ENCODE results near the gene ACOT7.
A peak's percentile ranks its signal among the peaks of the same experiment; 100 is the strongest.

The ACOT7 gene

GRCh38 chr1:6263716-6264115, 129.9 kb downstream of the ACOT7 start:
- no peak overlapping the region for H3K27ac ChIP-seq (ENCODE audit: low read length)
- H3K4me3 ChIP-seq (ENCODE audit: low read length) = no peak overlapping the region
- H3K36me3 ChIP-seq (ENCODE audit: insufficient read depth, low read depth, low read length) = no peaks in the 10 kb centered on the region
- peaks cover 31% of the 10 kb centered on the region for H3K27me3 ChIP-seq (ENCODE audit: insufficient read depth, low read length)
- H3K4me1 ChIP-seq (ENCODE audit: insufficient read depth, low read length) = peaks cover 2% of the 10 kb centered on the region; the same call in 1 of the 2 replicates
- no peak overlapping the region for H3K9ac ChIP-seq (ENCODE audit: low read depth, low read length)
- H3K9me3 ChIP-seq (ENCODE audit: insufficient read depth, low read depth, low read length) = no peaks in the 10 kb centered on the region

GRCh38 chr1:6262555-6263420, 130.8 kb downstream of the ACOT7 start:
- H3K4me1 ChIP-seq (ENCODE audit: insufficient read depth, low read length) = peaks cover 2% of the 10 kb centered on the region; the same call in 1 of the 2 replicates
- peaks cover 36% of the 10 kb centered on the region for H3K27me3 ChIP-seq (ENCODE audit: insufficient read depth, low read length)
- no peak overlapping the region for H3K4me3 ChIP-seq (ENCODE audit: low read length)
- H3K9ac ChIP-seq (ENCODE audit: low read depth, low read length) = no peak overlapping the region
- H3K27ac ChIP-seq (ENCODE audit: low read length) = no peak overlapping the region
- H3K9me3 ChIP-seq (ENCODE audit: insufficient read depth, low read depth, low read length) = no peaks in the 10 kb centered on the region
- H3K36me3 ChIP-seq (ENCODE audit: insufficient read depth, low read depth, low read length) = no peaks in the 10 kb centered on the region

- Histone ChIP-seq H3K9me3 (ENCODE audit: insufficient read depth, low read depth, low read length) (no peaks in the 10 kb centered on the region), H3K27me3 (ENCODE audit: insufficient read depth, low read length) (peaks cover 36% of the 10 kb centered on the region), H3K27ac (ENCODE audit: low read length) (no peak overlapping the region), H3K9ac (ENCODE audit: low read depth, low read length) (no peak overlapping the region), H3K36me3 (ENCODE audit: insufficient read depth, low read depth, low read length) (no peaks in the 10 kb centered on the region), H3K4me1 (ENCODE audit: insufficient read depth, low read length) (peaks cover 2% of the 10 kb centered on the region; the same call in 1 of the 2 replicates), H3K4me3 (ENCODE audit: low read length) (peak overlapping the region; percentile 60; the same call in 1 of the 2 replicates)
Measured at GRCh38 chr1:6261615-6261995, 132.0 kb downstream of the ACOT7 start.

GRCh38 chr1:6260961-6261614, 132.5 kb downstream of the ACOT7 start, which contains the start of gene GPR153:
Gene GPR153 (minus strand): TSS chr1:6261098. CDS start chr1:6254905, 6,193 bp downstream.
- H3K9ac ChIP-seq (ENCODE audit: low read depth, low read length) = no peak within 1 kb of the TSS
- H3K27ac ChIP-seq (ENCODE audit: low read length) = no peak within 1 kb of the TSS
- H3K9me3 ChIP-seq (ENCODE audit: insufficient read depth, low read depth, low read length) = no peaks in the 10 kb centered on the region
- no peaks in the 10 kb centered on the region for H3K36me3 ChIP-seq (ENCODE audit: insufficient read depth, low read depth, low read length)
- H3K4me1 ChIP-seq (ENCODE audit: insufficient read depth, low read length) = peaks cover 2% of the 10 kb centered on the region; the same call in 1 of the 2 replicates
- H3K27me3 ChIP-seq (ENCODE audit: insufficient read depth, low read length) = peaks cover 36% of the 10 kb centered on the region
- H3K4me3 ChIP-seq (ENCODE audit: low read length) = peak within 1 kb of the TSS; percentile 62; the same call in 1 of the 2 replicates

- Histone ChIP-seq H3K27me3 (ENCODE audit: insufficient read depth, low read length) (peaks cover 36% of the 10 kb centered on the region), H3K36me3 (ENCODE audit: insufficient read depth, low read depth, low read length) (no peaks in the 10 kb centered on the region), H3K4me3 (ENCODE audit: low read length) (peak overlapping the region; percentile 62; the same call in 1 of the 2 replicates), H3K27ac (ENCODE audit: low read length) (no peak overlapping the region), H3K9ac (ENCODE audit: low read depth, low read length) (no peak overlapping the region), H3K9me3 (ENCODE audit: insufficient read depth, low read depth, low read length) (no peaks in the 10 kb centered on the region), H3K4me1 (ENCODE audit: insufficient read depth, low read length) (peaks cover 2% of the 10 kb centered on the region; the same call in 1 of the 2 replicates)
Measured at GRCh38 chr1:6260433-6260934, 133.1 kb downstream of the ACOT7 start.

GRCh38 chr1:6259491-6260362, 133.8 kb downstream of the ACOT7 start:
- H3K4me3 ChIP-seq (ENCODE audit: low read length) = peak overlapping the region; percentile 16; the same call in 1 of the 2 replicates
- H3K4me1 ChIP-seq (ENCODE audit: insufficient read depth, low read length) = peaks cover 2% of the 10 kb centered on the region; the same call in 1 of the 2 replicates
- H3K9ac ChIP-seq (ENCODE audit: low read depth, low read length) = no peak overlapping the region
- no peaks in the 10 kb centered on the region for H3K9me3 ChIP-seq (ENCODE audit: insufficient read depth, low read depth, low read length)
- H3K36me3 ChIP-seq (ENCODE audit: insufficient read depth, low read depth, low read length) = no peaks in the 10 kb centered on the region
- H3K27me3 ChIP-seq (ENCODE audit: insufficient read depth, low read length) = peaks cover 36% of the 10 kb centered on the region
- H3K27ac ChIP-seq (ENCODE audit: low read length) = no peak overlapping the region

- H3K4me1 ChIP-seq (ENCODE audit: insufficient read depth, low read length) = peaks cover 2% of the 10 kb centered on the region; the same call in 1 of the 2 replicates
- H3K4me3 ChIP-seq (ENCODE audit: low read length) = no peak overlapping the region
- no peak overlapping the region for H3K27ac ChIP-seq (ENCODE audit: low read length)
- H3K36me3 ChIP-seq (ENCODE audit: insufficient read depth, low read depth, low read length) = no peaks in the 10 kb centered on the region
- H3K9me3 ChIP-seq (ENCODE audit: insufficient read depth, low read depth, low read length) = no peaks in the 10 kb centered on the region
- peaks cover 36% of the 10 kb centered on the region for H3K27me3 ChIP-seq (ENCODE audit: insufficient read depth, low read length)
- no peak overlapping the region for H3K9ac ChIP-seq (ENCODE audit: low read depth, low read length)
Measured at GRCh38 chr1:6258675-6259074, 134.9 kb downstream of the ACOT7 start.

- no peak overlapping the region for H3K27ac ChIP-seq (ENCODE audit: low read length)
- H3K9ac ChIP-seq (ENCODE audit: low read depth, low read length) = no peak overlapping the region
- H3K27me3 ChIP-seq (ENCODE audit: insufficient read depth, low read length) = peaks cover 37% of the 10 kb centered on the region
- no peak overlapping the region for H3K4me3 ChIP-seq (ENCODE audit: low read length)
- H3K9me3 ChIP-seq (ENCODE audit: insufficient read depth, low read depth, low read length) = no peaks in the 10 kb centered on the region
- no peaks in the 10 kb centered on the region for H3K36me3 ChIP-seq (ENCODE audit: insufficient read depth, low read depth, low read length)
- peaks cover 2% of the 10 kb centered on the region; the same call in 1 of the 2 replicates for H3K4me1 ChIP-seq (ENCODE audit: insufficient read depth, low read length)
Measured at GRCh38 chr1:6257541-6258069, 136.0 kb downstream of the ACOT7 start.

- no peaks in the 10 kb centered on the region for H3K9me3 ChIP-seq (ENCODE audit: insufficient read depth, low read depth, low read length)
- H3K9ac ChIP-seq (ENCODE audit: low read depth, low read length) = no peak overlapping the region
- 0 out of 2 replicates have a peak, but pooled peaks cover 2% of the 10 kb centered on the region for H3K4me1 ChIP-seq (ENCODE audit: insufficient read depth, low read length)
- no peak overlapping the region for H3K4me3 ChIP-seq (ENCODE audit: low read length)
- peaks cover 37% of the 10 kb centered on the region for H3K27me3 ChIP-seq (ENCODE audit: insufficient read depth, low read length)
- no peaks in the 10 kb centered on the region for H3K36me3 ChIP-seq (ENCODE audit: insufficient read depth, low read depth, low read length)
- no peak overlapping the region for H3K27ac ChIP-seq (ENCODE audit: low read length)
Measured at GRCh38 chr1:6256645-6257044, 136.9 kb downstream of the ACOT7 start.

GRCh38 chr1:6254691-6255090, 138.9 kb downstream of the ACOT7 start:
- H3K36me3 ChIP-seq (ENCODE audit: insufficient read depth, low read depth, low read length) = no peaks in the 10 kb centered on the region
- H3K27ac ChIP-seq (ENCODE audit: low read length) = no peak overlapping the region
- no peaks in the 10 kb centered on the region for H3K9me3 ChIP-seq (ENCODE audit: insufficient read depth, low read depth, low read length)
- H3K4me3 ChIP-seq (ENCODE audit: low read length) = no peak overlapping the region
- no peak overlapping the region for H3K9ac ChIP-seq (ENCODE audit: low read depth, low read length)
- peaks cover 49% of the 10 kb centered on the region for H3K27me3 ChIP-seq (ENCODE audit: insufficient read depth, low read length)
- H3K4me1 ChIP-seq (ENCODE audit: insufficient read depth, low read length) = 0 out of 2 replicates have a peak, but pooled peaks cover 2% of the 10 kb centered on the region

- no peak overlapping the region for H3K9ac ChIP-seq (ENCODE audit: low read depth, low read length)
- no peak overlapping the region for H3K27ac ChIP-seq (ENCODE audit: low read length)
- H3K9me3 ChIP-seq (ENCODE audit: insufficient read depth, low read depth, low read length) = no peaks in the 10 kb centered on the region
- H3K27me3 ChIP-seq (ENCODE audit: insufficient read depth, low read length) = peaks cover 46% of the 10 kb centered on the region
- H3K4me3 ChIP-seq (ENCODE audit: low read length) = no peak overlapping the region
- H3K36me3 ChIP-seq (ENCODE audit: insufficient read depth, low read depth, low read length) = no peaks in the 10 kb centered on the region
- H3K4me1 ChIP-seq (ENCODE audit: insufficient read depth, low read length) = no peaks in the 10 kb centered on the region
Measured at GRCh38 chr1:6253380-6253779, 140.2 kb downstream of the ACOT7 start.

Data from iPS-20b (cell line).